ENCODE results near the gene UBP1.

- no peak for TF ChIP-seq CTCF (IDR thresholded peaks at IDR 0.05; ENCODE audit: low read depth, low read length, poor library complexity, severe bottlenecking)
- TF ChIP-seq EZH2phosphoT487 (IDR thresholded peaks at IDR 0.05; ENCODE audit: borderline replicate concordance, low read length): no peak
Observed at GRCh38 chr3:33401781-33402180, 38.4 kb downstream of the UBP1 start.

Measured in DOHH2 (cell line).